Measurements from ENCODE around the gene DNA2. TPM values are rescaled to one million over a fixed set of nuclear protein-coding genes. Genes with fewer than 3 reads are reported as not detected.
A peak's percentile ranks its signal among the peaks of the same experiment; 100 is the strongest.
"Not testable (repeated sequence)": the region's sequence is repeated elsewhere in the genome, so short reads cannot be mapped to it uniquely, and the experiment has no call there.

Gene DNA2
- polyA plus RNA-seq = under 1 TPM in 2 of 3 donors, not detected in 1; 0.21 to 0.94 TPM

- H3K4me1 Mint-ChIP-seq = peaks cover 13 to 29% of the 10 kb centered on the region in 2 donors
- peaks cover 2 to 4% (median 3%) of the 10 kb centered on the region in 3 donors for H3K27me3 Mint-ChIP-seq (ENCODE audit: low read depth in 3 of 3)
- H3K9me3 Mint-ChIP-seq = no peaks in the 10 kb centered on the region
- H3K27ac Mint-ChIP-seq = peak within 1 kb of the TSS; percentile 66 to 89 (median 80)
- H3K36me3 Mint-ChIP-seq = peaks cover 0 to 5% (median 0%) of the 10 kb centered on the region in 3 donors
- H3K4me3 Mint-ChIP-seq = peak within 1 kb of the TSS; percentile 94 to 99 (median 97)
- DNase-seq = peak; percentile 66 to 75 (median 71)
Observed at GRCh38 chr10:68471586-68472408, at the start of gene DNA2. DNA2 (minus strand) TSS chr10:68471973; CDS start chr10:68471864, 109 bp downstream.

DNA sequence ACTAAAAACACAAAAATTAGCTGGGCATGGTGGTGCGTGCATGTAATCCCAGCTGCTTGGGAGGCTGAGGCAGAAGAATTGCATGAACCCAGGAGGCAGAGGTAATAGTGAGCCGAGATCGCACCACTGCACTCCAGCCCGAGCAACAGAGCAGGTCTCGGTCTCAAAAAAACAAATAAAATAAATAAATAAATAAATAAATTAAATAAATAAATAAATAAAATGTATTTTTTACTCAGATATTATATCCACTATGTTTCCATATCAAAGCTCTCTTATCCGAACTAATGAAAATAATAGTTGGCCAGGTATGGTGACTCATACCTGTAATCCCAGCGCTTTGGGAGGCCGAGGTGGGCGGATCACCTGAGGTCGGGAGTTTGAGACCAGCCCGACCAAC lies 46.8 kb upstream of the DNA2 start:
- not testable (repeated sequence) for H3K27me3 Mint-ChIP-seq (ENCODE audit: low read depth in 3 of 3); DNase-seq; H3K4me1 Mint-ChIP-seq; H3K27ac Mint-ChIP-seq; H3K4me3 Mint-ChIP-seq; H3K9me3 Mint-ChIP-seq
- peaks cover 3 to 13% (median 8%) of the 10 kb centered on the region in 3 donors for H3K36me3 Mint-ChIP-seq

DNA sequence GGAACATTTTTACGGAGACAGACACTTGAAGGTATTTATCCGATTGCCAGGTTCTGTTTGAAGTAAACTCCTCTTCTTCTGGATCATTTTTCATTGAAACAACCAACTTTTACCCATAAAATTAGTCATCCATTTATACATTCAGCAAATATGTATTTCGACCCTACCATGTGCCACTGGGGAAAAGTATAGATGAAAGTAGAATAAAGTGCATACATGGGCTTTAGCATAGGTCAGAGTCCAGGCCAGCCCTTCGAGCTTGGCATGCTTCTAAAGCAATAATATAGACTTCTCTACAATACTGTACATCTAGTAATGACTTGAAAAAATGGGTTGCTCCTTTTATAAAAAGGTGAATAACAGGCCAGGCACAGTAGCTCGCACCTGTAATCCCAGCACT lies 45.4 kb upstream of the DNA2 start:
- Mint-ChIP-seq H3K9me3 (no peaks in the 10 kb centered on the region), H3K4me1 (peaks cover 0 to 2% of the 10 kb centered on the region in 2 donors), H3K27me3 (ENCODE audit: low read depth in 3 of 3) (no peaks in the 10 kb centered on the region), H3K36me3 (peaks cover 3 to 13% (median 8%) of the 10 kb centered on the region in 3 donors), H3K4me3 (no peak overlapping the region), H3K27ac (no peak overlapping the region)
- DNase-seq = no peak

DNA sequence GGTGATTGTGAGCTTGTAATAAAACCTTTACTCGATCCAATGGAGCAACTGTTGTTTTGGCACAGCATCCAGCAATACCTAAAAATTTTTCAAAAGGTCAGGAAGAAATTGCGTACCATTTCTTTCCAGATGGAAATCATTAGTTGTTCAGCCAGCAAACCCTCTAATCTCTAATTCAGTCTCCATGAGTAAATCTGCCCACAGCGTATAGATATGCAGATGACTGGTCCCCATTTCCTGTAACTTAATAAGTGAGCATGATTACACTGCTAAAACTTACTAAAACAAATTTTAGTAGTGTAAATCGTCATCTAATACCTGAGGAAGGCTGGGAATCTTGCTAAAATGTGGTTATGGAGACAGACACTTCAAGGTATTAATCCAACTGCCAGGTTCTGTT lies 45.0 kb upstream of the DNA2 start:
- DNase-seq = no peak
- Mint-ChIP-seq H3K4me3 (no peak overlapping the region), H3K9me3 (no peaks in the 10 kb centered on the region), H3K36me3 (peaks cover 0 to 13% (median 8%) of the 10 kb centered on the region in 3 donors), H3K27ac (no peak overlapping the region), H3K4me1 (peaks cover 0 to 2% of the 10 kb centered on the region in 2 donors), H3K27me3 (ENCODE audit: low read depth in 3 of 3) (no peaks in the 10 kb centered on the region)

DNA sequence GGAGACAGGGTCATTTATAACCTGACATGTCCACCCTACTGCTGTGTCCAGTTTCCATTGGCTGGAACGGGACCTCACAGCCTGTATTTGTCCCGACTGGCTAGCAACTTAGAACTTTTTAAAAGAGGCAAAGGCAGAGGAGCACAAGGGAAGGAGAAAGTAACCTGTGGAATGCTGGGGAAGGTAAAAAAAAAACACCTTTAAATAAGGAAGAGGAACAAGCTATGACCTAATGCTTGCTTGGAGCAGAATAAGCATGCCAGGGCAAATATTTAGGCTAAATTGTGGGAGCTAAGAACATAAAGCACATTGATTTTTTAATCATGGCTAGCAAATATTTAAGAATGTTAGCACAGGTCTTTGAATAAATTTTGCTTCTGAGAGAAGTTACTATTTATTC lies 44.4 kb upstream of the DNA2 start:
- not testable (repeated sequence) for H3K4me3 Mint-ChIP-seq; H3K27me3 Mint-ChIP-seq (ENCODE audit: low read depth in 3 of 3); DNase-seq; H3K4me1 Mint-ChIP-seq; H3K27ac Mint-ChIP-seq; H3K9me3 Mint-ChIP-seq
- H3K36me3 Mint-ChIP-seq = peaks cover 0 to 15% (median 8%) of the 10 kb centered on the region in 3 donors

DNA sequence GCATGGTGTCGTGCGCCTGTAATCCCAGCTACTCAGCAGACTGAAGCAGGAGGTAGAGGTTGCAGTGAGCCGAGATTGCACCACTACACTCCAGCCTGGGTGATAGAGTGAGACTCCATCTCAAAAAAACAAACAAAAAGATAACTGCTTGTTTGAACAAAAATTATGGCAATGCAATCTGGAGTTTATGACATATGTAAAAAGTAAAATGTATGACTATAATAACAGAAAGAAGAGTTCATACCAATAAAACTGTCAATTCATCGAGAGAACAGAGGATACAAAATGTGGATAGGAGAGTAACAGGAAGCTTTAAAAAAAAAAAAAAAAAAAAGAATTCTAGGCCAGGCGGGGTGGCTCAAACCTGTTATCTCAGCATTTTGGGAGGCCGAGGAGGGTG lies 36.3 kb upstream of the DNA2 start:
- Mint-ChIP-seq H3K27me3 (ENCODE audit: low read depth in 3 of 3) (no peaks in the 10 kb centered on the region), H3K4me3 (no peak overlapping the region), H3K9me3 (no peaks in the 10 kb centered on the region), H3K27ac (no peak overlapping the region), H3K4me1 (no peaks in the 10 kb centered on the region), H3K36me3 (peaks cover 4 to 12% (median 6%) of the 10 kb centered on the region in 3 donors)
- DNase-seq = no peak

DNA sequence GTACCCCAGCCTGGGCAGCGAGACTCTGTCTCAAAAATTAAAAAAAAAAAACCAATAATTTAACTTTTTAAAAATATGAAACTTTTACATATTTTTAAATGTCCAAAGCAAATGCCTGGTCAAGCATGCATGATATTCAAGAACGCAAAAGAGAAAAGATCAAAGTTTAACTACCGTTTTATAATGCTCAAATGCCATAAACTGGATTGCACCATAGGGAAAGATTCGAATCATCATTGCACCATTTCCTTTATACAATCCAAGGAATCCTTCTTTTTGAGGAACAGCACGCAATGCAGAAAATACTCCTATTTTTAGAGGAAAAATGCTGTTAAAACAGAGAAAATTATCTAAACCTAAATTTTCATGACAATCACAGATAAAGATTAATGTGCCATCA lies 34.6 kb upstream of the DNA2 start:
- Mint-ChIP-seq H3K36me3 (peaks cover 4 to 18% (median 6%) of the 10 kb centered on the region in 3 donors), H3K9me3 (no peaks in the 10 kb centered on the region), H3K4me3 (no peak overlapping the region), H3K27me3 (ENCODE audit: low read depth in 3 of 3) (no peaks in the 10 kb centered on the region), H3K27ac (no peak overlapping the region), H3K4me1 (no peaks in the 10 kb centered on the region)
- DNase-seq = no peak

DNA sequence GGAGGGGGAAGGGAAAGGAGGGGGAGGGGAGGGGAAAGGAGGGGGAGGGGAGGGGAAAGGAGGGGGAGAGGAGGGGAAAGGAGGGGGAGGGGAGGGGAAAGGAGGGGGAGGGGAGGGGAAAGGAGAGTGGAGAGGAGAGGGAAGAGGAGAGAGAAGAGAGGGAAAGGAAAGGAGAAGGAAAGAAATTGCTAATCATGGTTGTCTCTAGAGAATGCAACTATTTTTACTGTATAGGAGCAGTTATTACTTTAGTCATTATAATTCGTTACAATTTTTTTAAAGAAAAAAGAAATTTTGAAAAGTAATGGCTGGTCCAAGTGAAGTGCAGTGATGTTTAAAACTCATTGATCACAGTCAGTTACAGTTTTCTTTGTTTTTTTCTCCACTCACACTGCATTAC lies 31.1 kb upstream of the DNA2 start:
- Mint-ChIP-seq H3K9me3 (no peaks in the 10 kb centered on the region), H3K36me3 (peaks cover 13 to 30% (median 18%) of the 10 kb centered on the region in 3 donors), H3K4me3 (no peak overlapping the region), H3K27me3 (ENCODE audit: low read depth in 3 of 3) (peaks cover 0 to 2% (median 0%) of the 10 kb centered on the region in 3 donors), H3K27ac (no peak overlapping the region), H3K4me1 (no peaks in the 10 kb centered on the region)
- DNase-seq = no peak

- H3K27ac Mint-ChIP-seq = no peak overlapping the region
- no peak overlapping the region for H3K4me3 Mint-ChIP-seq
- peaks cover 0 to 2% (median 0%) of the 10 kb centered on the region in 3 donors for H3K27me3 Mint-ChIP-seq (ENCODE audit: low read depth in 3 of 3)
- no peak for DNase-seq
- H3K4me1 Mint-ChIP-seq = no peaks in the 10 kb centered on the region
- H3K9me3 Mint-ChIP-seq = no peaks in the 10 kb centered on the region
- H3K36me3 Mint-ChIP-seq = peaks cover 13 to 31% (median 18%) of the 10 kb centered on the region in 3 donors
Observed at GRCh38 chr10:68501691-68502090, 29.9 kb upstream of the DNA2 start.

DNA sequence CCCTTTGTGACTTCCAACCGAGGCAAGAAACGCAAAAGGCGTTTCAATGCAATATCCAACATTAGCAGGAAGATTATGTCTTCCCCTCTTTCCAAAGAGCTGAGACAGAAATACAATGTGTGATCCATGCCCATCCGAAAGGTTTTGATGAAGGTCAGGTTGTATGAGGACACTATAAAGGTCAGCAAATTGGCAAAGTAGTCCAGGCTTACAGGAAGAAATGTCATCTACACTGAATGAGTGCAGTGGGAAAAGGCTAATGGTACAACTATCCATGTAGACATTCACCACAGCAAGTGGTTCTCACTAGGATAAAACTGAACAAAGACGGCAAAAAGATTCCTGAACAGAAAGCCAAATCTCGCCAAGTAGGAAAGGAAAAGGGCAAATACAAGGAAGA lies 27.8 kb upstream of the DNA2 start:
- peaks cover 18 to 32% (median 19%) of the 10 kb centered on the region in 3 donors for H3K36me3 Mint-ChIP-seq
- no peak for DNase-seq
- H3K4me3 Mint-ChIP-seq = no peak overlapping the region
- peaks cover 0 to 2% (median 0%) of the 10 kb centered on the region in 3 donors for H3K27me3 Mint-ChIP-seq (ENCODE audit: low read depth in 3 of 3)
- no peak overlapping the region for H3K27ac Mint-ChIP-seq
- no peaks in the 10 kb centered on the region for H3K4me1 Mint-ChIP-seq
- no peaks in the 10 kb centered on the region for H3K9me3 Mint-ChIP-seq

DNA sequence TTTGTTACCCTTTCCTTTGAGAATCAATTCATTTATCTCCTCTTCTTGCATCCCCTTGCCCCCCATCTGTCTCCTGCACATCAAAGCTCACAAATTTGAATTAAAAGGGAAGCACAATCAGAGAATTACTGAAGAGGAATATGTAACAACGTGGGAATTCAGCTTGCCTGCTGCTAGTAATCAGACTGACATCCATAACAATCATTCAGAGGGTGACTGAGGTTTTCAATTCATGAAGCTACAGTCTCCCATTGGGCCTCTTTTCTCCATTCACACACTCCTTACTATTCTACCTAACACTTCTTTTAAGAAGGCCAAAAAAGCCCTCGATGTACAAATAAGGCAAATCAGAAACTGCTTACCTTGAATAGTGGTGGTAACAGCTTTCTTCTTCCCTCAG lies 24.3 kb upstream of the DNA2 start:
- no peak for DNase-seq
- no peak overlapping the region for H3K4me3 Mint-ChIP-seq
- peak overlapping the region in 2 of 6 donors; percentile 17 to 62 for H3K27ac Mint-ChIP-seq
- H3K4me1 Mint-ChIP-seq = no peaks in the 10 kb centered on the region
- H3K36me3 Mint-ChIP-seq = peaks cover 23 to 30% (median 24%) of the 10 kb centered on the region in 3 donors
- H3K27me3 Mint-ChIP-seq (ENCODE audit: low read depth in 3 of 3) = peaks cover 0 to 2% (median 0%) of the 10 kb centered on the region in 3 donors
- no peaks in the 10 kb centered on the region for H3K9me3 Mint-ChIP-seq

- Mint-ChIP-seq H3K4me3 (no peak overlapping the region), H3K4me1 (no peaks in the 10 kb centered on the region), H3K27me3 (ENCODE audit: low read depth in 3 of 3) (no peaks in the 10 kb centered on the region), H3K36me3 (peaks cover 12 to 26% (median 17%) of the 10 kb centered on the region in 3 donors), H3K9me3 (no peaks in the 10 kb centered on the region), H3K27ac (no peak overlapping the region)
- DNase-seq = no peak
Observed at GRCh38 chr10:68492118-68492517, 20.3 kb upstream of the DNA2 start.

DNA sequence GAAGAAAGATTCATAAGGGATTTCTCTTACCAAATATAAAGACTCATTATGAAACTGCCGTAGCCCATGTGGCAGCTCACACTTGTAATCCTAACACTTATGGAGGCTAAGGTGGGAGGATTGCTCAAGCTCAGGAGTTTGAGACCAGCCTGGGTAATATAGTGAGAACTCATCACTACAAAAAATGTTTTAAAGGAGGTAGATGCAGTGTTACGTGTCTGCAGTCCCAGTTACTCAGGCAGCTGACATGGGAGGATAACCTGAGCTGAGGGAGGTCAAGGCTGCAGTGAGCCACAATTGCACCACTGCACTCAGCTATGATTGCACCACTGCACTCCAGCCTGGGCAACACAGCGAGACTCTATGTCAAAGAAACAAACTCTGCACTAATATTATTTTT lies 18.1 kb upstream of the DNA2 start:
- DNase-seq = no peak
- no peak overlapping the region for H3K27ac Mint-ChIP-seq
- H3K9me3 Mint-ChIP-seq = no peaks in the 10 kb centered on the region
- H3K4me1 Mint-ChIP-seq = no peaks in the 10 kb centered on the region
- H3K36me3 Mint-ChIP-seq = peaks cover 12 to 27% (median 14%) of the 10 kb centered on the region in 3 donors
- no peak overlapping the region for H3K4me3 Mint-ChIP-seq
- no peaks in the 10 kb centered on the region for H3K27me3 Mint-ChIP-seq (ENCODE audit: low read depth in 3 of 3)

- no peak for DNase-seq
- H3K27ac Mint-ChIP-seq = peak overlapping the region in 1 of 6 donors; percentile 88
- H3K9me3 Mint-ChIP-seq = no peaks in the 10 kb centered on the region
- peaks cover 7 to 8% (median 8%) of the 10 kb centered on the region in 3 donors for H3K36me3 Mint-ChIP-seq
- peaks cover 2 to 4% (median 3%) of the 10 kb centered on the region in 3 donors for H3K27me3 Mint-ChIP-seq (ENCODE audit: low read depth in 3 of 3)
- peak overlapping the region in 1 of 5 donors; percentile 18 for H3K4me3 Mint-ChIP-seq
- H3K4me1 Mint-ChIP-seq = peaks cover 13 to 29% of the 10 kb centered on the region in 2 donors
Observed at GRCh38 chr10:68474021-68474420, 2.2 kb upstream of the DNA2 start.
